ENCODE results near the gene ACCSL.
A peak's percentile ranks its signal among the peaks of the same experiment; 100 is the strongest.

Gene ACCSL

GRCh38 chr11:44065841-44066731, 18.3 kb downstream of the ACCSL start, which contains the start of gene ACCS:
Gene ACCS (plus strand): TSS chr11:44066270. CDS start chr11:44067628, 1,358 bp downstream.
- FAIRE-seq = no peak

GRCh38 chr11:44066732-44067141, 19.0 kb downstream of the ACCSL start:
- FAIRE-seq = peak; percentile 61

DNA sequence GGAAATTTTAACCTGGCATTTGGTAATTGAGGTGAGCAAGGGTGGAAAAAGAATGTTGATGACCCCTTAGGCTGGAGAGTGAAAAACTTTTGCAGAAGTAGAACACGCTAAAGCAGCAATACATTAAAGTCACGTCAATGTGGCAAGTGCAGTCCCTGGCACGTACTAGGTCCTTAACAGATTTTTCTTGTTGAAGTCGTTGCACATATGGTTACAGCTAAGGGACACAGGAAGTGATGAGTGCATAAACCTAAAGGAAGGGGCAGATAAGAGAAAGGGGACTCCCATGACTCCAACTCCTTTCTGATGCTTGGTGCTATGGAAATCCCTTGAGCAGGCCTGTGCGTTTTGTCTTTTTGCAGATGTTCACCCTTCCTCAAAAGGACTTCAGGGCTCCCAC, 19.5 kb downstream of the ACCSL start:
- FAIRE-seq = no peak

GRCh38 chr11:44068180-44068579, 20.4 kb downstream of the ACCSL start:
- no peak for FAIRE-seq

GRCh38 chr11:44071157-44071556, 23.4 kb downstream of the ACCSL start:
- no peak for FAIRE-seq

DNA sequence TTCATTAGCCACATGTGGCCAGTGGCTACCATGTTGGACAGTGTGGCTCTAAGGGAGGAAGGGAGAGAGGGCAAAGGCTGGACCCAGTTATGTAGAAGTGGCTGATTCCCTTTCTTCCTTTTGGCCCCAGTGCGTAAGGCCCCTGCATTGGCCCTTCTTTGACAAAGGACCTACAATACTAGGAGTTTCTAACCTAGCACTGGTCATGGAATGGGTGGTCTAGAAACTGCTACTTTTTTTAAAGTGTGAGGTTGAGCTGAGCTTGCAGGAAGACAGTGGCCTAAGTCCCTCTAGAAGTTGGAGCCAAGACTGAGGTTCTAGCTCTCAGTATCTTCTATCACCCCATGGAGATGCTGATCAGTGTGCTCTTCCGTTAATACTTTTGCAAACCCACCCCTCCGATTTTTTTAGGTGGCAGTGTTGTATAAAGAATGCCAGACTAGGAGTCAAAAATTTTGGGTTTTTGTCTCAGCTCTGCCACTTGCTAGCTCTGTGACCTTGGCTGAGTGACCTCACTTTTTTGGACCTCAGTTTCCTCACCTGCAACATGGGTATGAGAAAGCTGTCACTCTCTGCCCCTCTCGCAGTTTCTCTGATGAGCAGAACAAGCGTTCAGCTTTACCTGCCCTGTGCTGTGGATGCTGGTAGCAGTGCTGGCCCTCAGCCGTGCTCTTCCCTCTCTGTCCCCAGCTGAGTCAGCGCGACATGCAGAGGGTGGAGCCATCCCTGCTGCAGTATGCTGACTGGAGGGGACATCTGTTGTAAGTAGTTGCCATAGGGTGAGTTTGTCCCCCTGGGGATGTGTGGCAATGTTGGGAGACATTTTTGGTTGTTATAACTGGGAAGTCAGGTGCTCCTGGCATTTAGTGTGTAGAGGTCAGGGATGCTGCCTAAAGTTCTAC, 25.2 kb downstream of the ACCSL start:
- no peak for FAIRE-seq

DNA sequence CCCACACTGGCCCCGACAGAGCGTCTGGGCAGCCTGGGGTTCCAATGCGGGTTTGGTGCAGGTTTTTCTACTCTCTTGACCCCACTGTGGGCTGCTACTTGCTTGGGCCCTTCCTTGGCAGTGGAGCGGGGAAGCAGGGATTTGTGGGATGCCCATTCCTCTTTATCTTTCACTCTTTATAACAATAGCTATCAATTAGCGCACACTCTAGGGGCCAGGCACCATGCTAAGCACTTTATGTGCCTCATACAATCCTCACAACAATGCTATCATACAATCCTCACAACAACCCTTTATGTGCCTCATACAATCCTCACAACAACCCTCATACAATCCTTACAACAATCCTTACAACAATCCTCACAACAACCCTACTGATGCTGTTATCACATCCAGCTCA, 31.0 kb downstream of the ACCSL start:
- no peak for FAIRE-seq

- no peak for FAIRE-seq
Observed at GRCh38 chr11:44079376-44079775, 31.6 kb downstream of the ACCSL start.

- FAIRE-seq = no peak
Observed at GRCh38 chr11:44080951-44081350, 33.2 kb downstream of the ACCSL start.

DNA sequence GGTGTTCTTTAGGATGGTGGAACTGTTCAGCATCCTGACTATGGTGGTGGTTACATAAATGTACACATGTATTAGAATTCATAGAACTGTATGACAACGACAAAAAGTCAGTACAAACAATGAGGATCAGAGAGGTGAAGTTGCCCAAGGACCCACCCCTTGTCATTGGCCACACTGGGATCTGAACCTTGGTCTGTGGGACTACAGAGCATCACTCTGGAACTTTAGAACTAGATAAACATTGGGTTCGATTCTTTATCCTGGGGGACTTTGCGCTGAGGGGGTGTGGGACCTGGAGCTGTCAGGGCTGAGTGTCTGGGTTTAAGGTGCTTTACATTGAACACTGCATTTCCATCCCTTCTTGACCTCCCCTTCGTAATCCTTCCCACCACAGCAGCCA, 34.9 kb downstream of the ACCSL start:
- no peak for FAIRE-seq

DNA sequence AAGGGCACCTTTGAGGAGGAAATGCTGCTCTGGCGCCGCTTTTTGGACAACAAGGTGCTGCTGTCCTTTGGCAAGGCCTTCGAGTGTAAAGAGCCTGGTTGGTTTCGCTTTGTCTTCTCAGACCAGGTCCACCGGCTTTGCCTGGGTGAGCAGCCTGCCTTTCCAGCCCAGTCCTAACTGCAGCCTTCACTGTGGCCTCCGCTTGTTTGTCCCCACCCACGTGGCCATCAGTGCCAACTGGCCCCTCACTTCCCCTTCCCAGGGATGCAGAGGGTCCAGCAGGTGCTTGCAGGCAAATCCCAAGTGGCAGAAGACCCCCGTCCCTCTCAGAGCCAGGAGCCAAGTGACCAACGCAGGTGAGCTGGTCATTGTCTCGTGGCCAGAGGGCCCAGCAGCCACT, 35.7 kb downstream of the ACCSL start:
- FAIRE-seq = no peak

DNA sequence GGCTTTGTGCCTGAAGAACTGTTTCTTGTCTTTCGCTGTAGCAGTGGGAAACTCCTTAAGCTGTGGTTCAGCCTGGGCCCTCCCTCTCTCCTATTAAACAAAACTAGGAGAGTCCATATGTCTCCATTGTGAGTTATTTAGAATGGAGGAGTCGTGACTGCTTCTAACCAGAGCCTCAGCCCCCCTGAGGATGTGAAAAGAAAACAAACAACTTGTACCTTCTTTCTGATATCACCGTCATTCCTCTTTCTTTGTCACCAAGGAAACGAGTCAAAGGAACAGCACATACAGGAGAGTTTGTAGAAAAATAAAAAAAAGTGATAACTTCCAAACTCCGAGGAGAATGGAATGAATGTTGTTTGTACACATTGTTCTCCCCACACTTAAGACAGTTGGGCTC, 36.1 kb downstream of the ACCSL start:
- FAIRE-seq = no peak

GRCh38 chr11:44085330-44085729, 37.5 kb downstream of the ACCSL start:
- FAIRE-seq = no peak

GRCh38 chr11:44088377-44088776, 40.6 kb downstream of the ACCSL start:
- FAIRE-seq = no peak

GRCh38 chr11:44088871-44089270, 41.1 kb downstream of the ACCSL start:
- no peak for FAIRE-seq

- FAIRE-seq = no peak
Observed at GRCh38 chr11:44090539-44090938, 42.8 kb downstream of the ACCSL start.

DNA sequence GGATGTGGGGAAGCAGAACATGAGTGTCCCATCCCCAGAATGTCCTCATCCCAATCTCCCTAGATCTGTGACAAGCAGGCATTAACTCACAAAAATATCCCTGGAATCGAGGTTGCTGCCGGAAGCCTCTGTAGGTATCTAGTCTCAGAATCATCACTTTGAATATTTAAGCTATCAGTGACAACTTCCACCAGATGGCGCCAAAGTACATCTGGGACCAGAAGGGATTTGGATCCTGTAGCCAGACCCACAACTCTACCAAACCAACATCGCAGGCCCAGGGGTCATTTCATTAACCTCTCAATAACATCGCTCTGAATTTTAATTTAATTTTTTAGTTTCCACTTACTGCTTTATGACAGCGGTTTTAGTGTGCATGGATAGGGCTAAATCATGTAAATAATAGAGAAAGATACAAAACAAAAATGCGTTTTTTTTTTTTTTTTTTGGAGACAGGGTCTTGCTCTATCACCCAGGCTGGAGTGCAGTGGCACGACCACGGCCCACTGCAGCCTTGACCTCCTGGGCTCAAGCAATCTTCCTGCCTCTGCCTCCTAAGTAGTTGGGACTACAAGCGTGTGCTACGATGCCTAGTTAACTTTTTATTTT, 46.6 kb downstream of the ACCSL start:
- FAIRE-seq = peak; percentile 79

- no peak for FAIRE-seq
Observed at GRCh38 chr11:44095506-44096359, 48.0 kb downstream of the ACCSL start, which contains the start of gene EXT2. Gene EXT2 (plus strand): TSS chr11:44095678. CDS start chr11:44107713, 12,035 bp downstream.

- no peak for FAIRE-seq
Observed at GRCh38 chr11:44096360-44097185, 48.8 kb downstream of the ACCSL start.

- no peak for FAIRE-seq
Observed at GRCh38 chr11:44097821-44098220, 50.0 kb downstream of the ACCSL start.

- FAIRE-seq = no peak
Observed at GRCh38 chr11:44101098-44101497, 53.3 kb downstream of the ACCSL start.
